Fibroblast of villous mesenchyme (primary cell): ENCODE measurements around the gene SEMA4F. TPM values are rescaled to one million over a fixed set of nuclear protein-coding genes. Genes with fewer than 3 reads are reported as not detected.

Source experiments
- DNase-seq: peaks from one replicate; pipeline ENCODE4 v3.0.0-alpha.2; 2010; ENCODE audit warnings: low read depth
- H3K4me3 ChIP-seq: 2 replicates; pipeline ENCODE4 v1.5.1; 2011; ENCODE audit warnings: low read depth, mild to moderate bottlenecking, low read length
- CTCF ChIP-seq: IDR thresholded peaks from 2 replicates; pipeline ENCODE4 v1.5.1; 2012; ENCODE audit warnings: low read depth, mild to moderate bottlenecking, low read length; ENCODE audit not compliant: insufficient read depth
- total RNA-seq: library from RNA; depleted of rRNA; stranded (reverse); fragments of >200 nt; gene quantifications from 2 replicates; pipeline ENCODE4 v1.2.3, GENCODE V29; 2012

The SEMA4F gene
- total RNA-seq, 1 donor, result 5.6 TPM

DNA sequence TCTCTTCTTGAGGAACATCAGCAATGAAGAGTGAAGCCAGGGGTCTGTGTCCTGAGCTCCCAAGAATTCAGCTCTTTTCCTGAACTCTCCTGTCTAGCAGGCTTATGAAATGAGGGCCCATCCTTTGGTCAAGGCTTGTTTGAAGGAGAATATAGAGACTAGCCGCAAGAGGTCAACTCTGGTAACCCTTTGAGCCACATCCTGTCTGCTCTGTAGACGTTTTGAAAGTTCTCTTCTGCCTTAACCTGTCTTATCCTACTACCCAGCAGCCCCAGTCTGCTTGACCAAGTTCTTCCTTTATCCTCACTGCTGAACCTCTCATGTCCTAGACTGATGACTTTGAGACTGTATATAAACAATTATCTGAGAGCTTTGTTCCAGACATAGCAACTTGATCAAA is 5.4 kb downstream of the SEMA4F start:
- DNase-seq, result peak; percentile 5

DNA sequence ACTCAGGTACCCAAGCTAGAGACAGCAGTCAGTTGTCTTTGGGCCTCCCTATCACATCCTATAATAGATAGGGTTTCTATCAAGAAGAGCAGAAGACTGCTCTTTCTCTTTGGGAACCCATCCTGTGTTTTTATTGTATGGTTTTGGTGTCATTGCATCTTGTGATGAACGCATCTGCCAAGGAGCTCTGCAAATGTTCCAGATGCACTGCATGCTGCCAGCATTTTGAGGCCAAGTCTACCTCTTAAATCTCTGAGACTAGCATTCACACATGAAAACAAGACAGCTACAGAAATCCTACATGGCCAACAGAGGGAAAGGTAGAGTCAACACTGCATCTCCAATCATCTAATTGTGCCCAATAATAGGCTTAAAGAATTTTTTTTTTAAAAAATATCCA is 14.0 kb downstream of the SEMA4F start:
- no peak for TF ChIP-seq CTCF
- no peak overlapping the region for H3K4me3 ChIP-seq
- DNase-seq, result no peak

More for the DNA sequence above, 5.4 kb downstream of the SEMA4F start:
- no peak for TF ChIP-seq CTCF
- H3K4me3 ChIP-seq, result no peak overlapping the region

DNA sequence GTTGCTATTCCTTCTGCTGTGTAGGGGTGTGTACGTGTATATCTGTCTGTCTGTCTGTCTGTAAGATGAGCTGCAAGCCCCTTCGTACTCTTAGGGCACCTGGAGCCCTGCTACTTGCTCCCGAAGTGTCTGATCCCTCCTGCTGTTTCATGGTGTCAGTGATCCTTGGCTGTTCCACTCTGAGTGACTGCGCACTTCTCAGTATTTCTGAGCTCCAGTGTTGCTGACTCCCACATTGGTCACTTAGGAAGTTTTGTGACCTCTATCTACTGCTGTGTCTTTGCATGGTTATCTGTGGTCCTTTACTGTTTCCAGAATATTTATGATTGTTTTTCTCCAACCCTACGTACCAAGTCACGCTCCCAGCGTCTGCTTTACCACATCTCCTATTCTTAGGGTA is 16.2 kb downstream of the SEMA4F start:
- TF ChIP-seq CTCF, result no peak
- no peak overlapping the region for H3K4me3 ChIP-seq
- no peak for DNase-seq

GRCh38 chr2:74671479-74671878 is 17.4 kb downstream of the SEMA4F start:
- no peak overlapping the region for H3K4me3 ChIP-seq
- peak; percentile 24 for DNase-seq
- no peak for TF ChIP-seq CTCF

DNA sequence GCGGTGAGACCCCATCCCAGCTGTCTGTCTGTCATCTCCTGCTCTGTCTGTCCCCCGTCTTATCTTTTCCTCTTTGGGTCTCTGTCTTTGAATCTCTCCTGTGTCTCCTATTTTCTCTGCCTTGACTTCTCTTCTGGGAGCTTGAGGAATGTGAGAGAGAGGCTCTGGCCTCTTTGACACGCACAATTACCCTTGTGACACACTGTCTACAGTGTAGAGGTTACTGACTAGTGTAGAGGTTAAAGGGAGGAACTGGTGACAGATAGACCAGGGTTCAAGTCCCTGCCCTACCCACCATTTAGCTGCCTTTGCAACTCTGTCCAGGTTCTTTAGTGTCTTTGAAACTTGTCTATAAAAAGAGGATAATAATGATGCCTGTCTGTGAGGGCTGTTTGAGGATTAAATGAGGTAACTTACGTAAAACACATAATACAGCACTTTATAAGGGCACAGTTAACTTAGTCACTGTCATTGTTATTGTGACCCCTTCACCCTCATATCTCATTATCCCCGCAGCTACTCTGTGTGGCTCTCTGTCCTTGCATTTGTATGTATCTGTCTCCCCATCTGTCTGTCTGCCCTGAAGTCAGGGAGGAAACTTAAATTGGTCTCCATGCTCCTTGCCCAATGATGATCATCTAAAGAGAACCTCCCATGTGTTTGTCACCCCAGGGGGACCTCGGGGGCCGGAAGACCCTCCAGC is 19.9 kb downstream of the SEMA4F start:
- no peak overlapping the region for H3K4me3 ChIP-seq
- TF ChIP-seq CTCF, result no peak
- DNase-seq, result no peak

DNA sequence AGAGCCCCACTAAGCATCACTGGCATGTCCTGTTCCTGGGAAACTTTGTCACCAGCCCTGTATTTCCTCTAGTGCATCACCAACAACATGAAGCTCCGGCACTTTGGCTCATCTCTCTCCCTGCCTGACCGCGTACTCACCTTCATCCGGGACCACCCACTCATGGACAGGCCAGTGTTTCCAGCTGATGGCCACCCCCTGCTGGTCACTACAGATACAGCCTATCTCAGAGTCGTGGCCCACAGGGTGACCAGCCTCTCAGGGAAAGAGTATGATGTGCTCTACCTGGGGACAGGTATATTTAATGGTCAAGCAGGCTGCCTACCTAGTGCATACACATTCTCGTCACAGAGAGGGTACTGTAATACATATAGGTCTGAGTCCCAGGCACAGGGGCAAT is 21.0 kb downstream of the SEMA4F start:
- TF ChIP-seq CTCF, result peak; percentile 16
- no peak for DNase-seq
- no peak overlapping the region for H3K4me3 ChIP-seq

DNA sequence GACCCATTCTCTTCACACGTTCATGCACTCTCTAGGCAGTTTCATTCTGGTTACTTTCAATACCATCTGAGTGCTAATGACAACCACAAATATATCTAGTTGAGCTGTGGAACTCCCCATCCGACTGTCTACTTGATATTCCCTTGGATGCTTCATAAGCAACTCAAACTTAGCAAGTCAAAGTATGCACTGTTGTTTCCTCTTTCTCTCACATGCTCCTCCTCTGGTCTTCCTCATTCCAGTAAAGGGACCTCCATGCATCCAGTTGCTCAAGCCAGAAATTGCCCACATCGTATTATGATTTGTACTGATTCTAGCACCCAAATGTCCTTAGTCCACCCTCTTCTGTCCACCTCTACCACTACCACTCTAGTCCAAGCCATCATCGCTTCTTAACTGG is 22.3 kb downstream of the SEMA4F start:
- no peak for TF ChIP-seq CTCF
- no peak for DNase-seq
- no peak overlapping the region for H3K4me3 ChIP-seq
